Heart right ventricle (tissue), 16 donors: ENCODE results near the gene GRAMD2B. TPM values are rescaled to one million over a fixed set of nuclear protein-coding genes. Genes with fewer than 3 reads are reported as not detected.
"Not testable (repeated sequence)": the region's sequence is repeated elsewhere in the genome, so short reads cannot be mapped to it uniquely, and the experiment has no call there.

Source experiments
- ATAC-seq, 8 donors: fragments of 200-7000 bp; cut with Tn5 transposase; one replicate each; pipeline ENCODE4 v1.9.1; 2020; ENCODE audit warnings: mild to moderate bottlenecking in 8 of 8, moderate library complexity in 8 of 8, moderate number of reproducible peaks in 1 of 8
- DNase-seq, 2 donors: peaks; one replicate each; pipeline ENCODE4 v3.0.0-alpha.2; 2020
- H3K27ac ChIP-seq, 10 donors: fragments of 200-600 bp; sonication (generic) in 2 of 10; one replicate each; pipeline versions ENCODE4 v1.5.0 to v1.8.0; 2020 to 2022; ENCODE audit warnings: mild to moderate bottlenecking in 3 of 10
- H3K27me3 ChIP-seq, 7 donors: fragments of 200-600 bp; one replicate each; pipeline ENCODE4 v1.8.0; 2021 to 2022; ENCODE audit warnings: mild to moderate bottlenecking in 2 of 7
- H3K36me3 ChIP-seq, 9 donors: fragments of 200-600 bp; sonication (generic) in 1 of 9; one replicate each; pipeline versions ENCODE4 v1.5.0 to v1.8.0; 2020 to 2022; ENCODE audit warnings: mild to moderate bottlenecking in 2 of 9
- H3K4me1 ChIP-seq, 9 donors: fragments of 200-600 bp; sonication (generic) in 1 of 9; one replicate each; pipeline versions ENCODE4 v1.5.0 to v1.8.0; 2020 to 2022; ENCODE audit warnings: mild to moderate bottlenecking in 4 of 9
- H3K4me3 ChIP-seq, 10 donors: fragments of 200-600 bp; sonication (generic) in 2 of 10; one replicate each; pipeline versions ENCODE4 v1.5.0 to v1.8.0; 2020 to 2022; ENCODE audit warnings: mild to moderate bottlenecking in 7 of 10, moderate library complexity in 2 of 10
- H3K9me3 ChIP-seq, 11 donors: fragments of 200-600 bp in 10 of 11; sonication (generic) in 2 of 11; one replicate each; pipeline versions ENCODE4 v1.5.0 to v1.8.0; 2013 to 2022; ENCODE audit warnings: mild to moderate bottlenecking in 2 of 11, control low read depth in 1 of 11, moderate library complexity in 1 of 11
- WGBS, 2 donors: extraction: QIAGEN DNeasy Blood & Tissue Kit; methylation state at CpG; one replicate each; pipeline ENCODE4 v1.1.7; 2013; ENCODE audit warnings: inconsistent platforms in 1 of 2; 5-methylcytosine and 5-hydroxymethylcytosine counted together
- intact Hi-C, 10 donors: fragments of 100-400 bp; cut with DNase I; formaldehyde crosslinking; loops; one replicate each; pipeline versions ENCODE4 v1.11.1 to v1.14.2; 2022
- polyA plus RNA-seq, 2 donors: library from polyadenylated mRNA; stranded (reverse); fragments of 200-250 nt; gene quantifications; one replicate each; pipeline ENCODE4 v1.2.3, GENCODE V29; 2013
- total RNA-seq, 10 donors: library from RNA; stranded (reverse); fragmentation: NEBNext Ultra II Directional in 3 of 10; extraction: Animal tissue kit (Norgen Biotek cat#: 25700) in 3 of 10; gene quantifications; one replicate each; pipeline versions ENCODE4 v1.2.1 to v1.2.4, GENCODE V29; 2021 to 2023
- TF ChIP-seq, protein P1 (sequence below), 9 donors: fragments of 200-600 bp; sonication (generic) in 2 of 9; IDR thresholded peaks; one replicate each; pipeline versions ENCODE4 v1.5.0 to v1.8.0; 2021 to 2022; ENCODE audit warnings: antibody characterized with exemption in 9 of 9, mild to moderate bottlenecking in 5 of 9, moderate library complexity in 1 of 9
- donor health status: Arrhythmogenic right ventricular cardiomyopathy.
- donor health status: ischemic (EF 13 %, LVEDD 7.1; RV severe dilation, severe dysfunction).
- donor health status: healthy with polysubstance abuse.
- donor health status: DM: no; HTN: yes; CAD: no.
- donor health status: DM: no; HTN: no; CAD: no.
- donor health status: ischemic (EF 25% LVEDD 6.9; RV normal size, moderate dysfunction).
- donor health status: ischemic (EF 25% LVEDD 5.7; RV mildly dilated, moderate dysfunction).
- donor health status: healthy.
- donor health status: DM: yes; HTN: yes; CAD: no.
- donor health status: Ischemic cardiomyopathy.
- donor health status: ischemic (EF 35%, LVEDD 5.7; RV mildly dilated, moderate dysfunction).
- donor health status: nonischemic (EF 11% LVEDD 7.7; RV severe dilation, severe dysfunction).
- donor health status: DM: yes; HTN: yes; CAD: no.
- donor health status: PGD.
- donor health status: ischemic (EF 29% LVEDD 5.4; RV normal size, mild dysfunction).
- donor health status: nonischemic (EF 23%, LVEDD 6.1; RV moderate dilation, normal function).

Gene GRAMD2B
- total and polyA plus RNA-seq, 12 donors: 10.7 to 47.3 (median 33.7) TPM

GRCh38 chr5:126464016-126464415 lies 40.8 kb downstream of the GRAMD2B start:
- intact Hi-C loops: no loop called here
- Histone ChIP-seq H3K27ac (no peak overlapping the region), H3K9me3 (no peaks in the 10 kb centered on the region), H3K36me3 (peaks cover 0 to 45% (median 9%) of the 10 kb centered on the region in 9 donors), H3K27me3 (no peaks in the 10 kb centered on the region), H3K4me1 (peaks cover 0 to 29% (median 10%) of the 10 kb centered on the region in 9 donors), H3K4me3 (no peak overlapping the region)
- DNase-seq (no peak), ATAC-seq (no peak)
- TF ChIP-seq, protein P1, sequence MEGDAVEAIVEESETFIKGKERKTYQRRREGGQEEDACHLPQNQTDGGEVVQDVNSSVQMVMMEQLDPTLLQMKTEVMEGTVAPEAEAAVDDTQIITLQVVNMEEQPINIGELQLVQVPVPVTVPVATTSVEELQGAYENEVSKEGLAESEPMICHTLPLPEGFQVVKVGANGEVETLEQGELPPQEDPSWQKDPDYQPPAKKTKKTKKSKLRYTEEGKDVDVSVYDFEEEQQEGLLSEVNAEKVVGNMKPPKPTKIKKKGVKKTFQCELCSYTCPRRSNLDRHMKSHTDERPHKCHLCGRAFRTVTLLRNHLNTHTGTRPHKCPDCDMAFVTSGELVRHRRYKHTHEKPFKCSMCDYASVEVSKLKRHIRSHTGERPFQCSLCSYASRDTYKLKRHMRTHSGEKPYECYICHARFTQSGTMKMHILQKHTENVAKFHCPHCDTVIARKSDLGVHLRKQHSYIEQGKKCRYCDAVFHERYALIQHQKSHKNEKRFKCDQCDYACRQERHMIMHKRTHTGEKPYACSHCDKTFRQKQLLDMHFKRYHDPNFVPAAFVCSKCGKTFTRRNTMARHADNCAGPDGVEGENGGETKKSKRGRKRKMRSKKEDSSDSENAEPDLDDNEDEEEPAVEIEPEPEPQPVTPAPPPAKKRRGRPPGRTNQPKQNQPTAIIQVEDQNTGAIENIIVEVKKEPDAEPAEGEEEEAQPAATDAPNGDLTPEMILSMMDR (IDR thresholded peaks at IDR 0.05): no peak
- 96 to 98% methylated on average over 2 of the region's 2 CpGs for WGBS, 2 donors

DNA sequence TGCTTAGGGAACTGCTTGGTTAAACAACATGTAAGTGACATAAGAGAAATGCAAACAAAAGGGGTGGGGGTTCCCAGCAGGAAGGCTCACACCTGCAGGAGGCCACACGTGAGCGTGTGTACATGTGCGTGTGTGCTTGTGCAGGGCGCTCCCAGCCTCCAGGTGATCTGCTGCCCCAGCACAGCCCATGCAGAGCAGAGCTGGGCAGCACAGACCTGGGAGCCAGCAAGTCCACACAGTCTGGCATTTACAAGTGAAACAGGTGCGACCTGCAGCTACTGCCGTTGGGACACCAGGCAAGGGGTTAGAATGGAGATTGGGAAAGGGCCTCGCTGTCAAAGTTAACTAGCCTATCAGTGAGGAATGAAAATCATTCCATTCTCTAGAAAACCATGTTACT lies 41.8 kb downstream of the GRAMD2B start:
- H3K27ac ChIP-seq: no peak overlapping the region
- no peaks in the 10 kb centered on the region for H3K9me3 ChIP-seq
- peak in 1 of 8 donors; percentile 41 for ATAC-seq
- H3K4me1 ChIP-seq: peaks cover 0 to 29% (median 10%) of the 10 kb centered on the region in 9 donors
- no peak overlapping the region for H3K4me3 ChIP-seq
- TF ChIP-seq, protein P1 (IDR thresholded peaks at IDR 0.05): no peak
- H3K27me3 ChIP-seq: no peaks in the 10 kb centered on the region
- no peak for DNase-seq
- WGBS, 2 donors: 92% methylated on average over 7 of the region's 7 CpGs
- peaks cover 0 to 53% (median 9%) of the 10 kb centered on the region in 9 donors for H3K36me3 ChIP-seq
- intact Hi-C loops: no loop called here

- DNase-seq (no peak), ATAC-seq (peak in 1 of 8 donors; percentile 27)
- H3K4me3 ChIP-seq: no peak overlapping the region
- H3K27ac ChIP-seq: peak overlapping the region in 7 of 10 donors; percentile 6 to 54 (median 40)
- WGBS, 2 donors: 79 to 80% methylated on average over 3 of the region's 3 CpGs
- H3K9me3 ChIP-seq: no peaks in the 10 kb centered on the region
- TF ChIP-seq, protein P1 (IDR thresholded peaks at IDR 0.05): no peak
- H3K36me3 ChIP-seq: peaks cover 0 to 85% (median 24%) of the 10 kb centered on the region in 9 donors
- peaks cover 0 to 13% (median 6%) of the 10 kb centered on the region in 9 donors for H3K4me1 ChIP-seq
- H3K27me3 ChIP-seq: no peaks in the 10 kb centered on the region
- intact Hi-C loops: no loop called here
Observed at GRCh38 chr5:126468091-126468490, 44.9 kb downstream of the GRAMD2B start.

DNA sequence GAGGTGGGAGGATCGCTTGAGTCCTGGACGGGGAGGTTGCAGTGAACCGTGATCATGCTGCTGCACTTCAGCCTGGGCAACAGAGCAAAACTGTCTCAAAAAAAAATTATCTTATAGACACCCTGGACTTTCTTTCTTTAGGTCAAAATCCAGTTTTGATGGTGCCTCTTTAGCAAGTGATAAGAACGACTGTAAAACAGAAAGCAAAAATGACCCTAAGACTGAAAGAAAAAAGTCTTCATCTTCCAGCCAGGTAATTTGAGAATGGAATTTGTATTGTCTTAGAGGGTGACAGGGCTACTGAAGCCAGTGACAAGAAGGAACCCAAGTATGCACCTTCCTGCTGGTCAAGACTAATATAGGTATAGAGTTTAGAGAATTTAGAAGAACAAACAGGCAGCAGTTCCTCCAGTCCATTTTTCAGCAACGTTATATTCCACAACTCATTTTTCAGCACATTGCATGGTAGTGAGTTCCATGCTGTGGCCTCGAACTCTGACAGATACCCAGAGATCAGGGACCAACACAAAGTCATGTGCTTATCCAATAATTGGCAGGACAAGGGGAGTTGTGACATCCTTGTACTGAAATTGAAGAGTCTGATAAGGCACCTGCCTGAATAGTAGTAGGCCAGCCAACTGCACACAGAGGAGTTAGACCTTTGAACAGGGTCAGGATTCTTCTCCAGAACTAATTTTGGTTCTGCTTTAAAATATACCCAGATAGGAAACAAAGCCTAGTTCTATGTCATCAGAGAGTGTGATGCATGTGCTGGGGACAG lies 46.5 kb downstream of the GRAMD2B start:
- Histone ChIP-seq H3K9me3 (no peaks in the 10 kb centered on the region), H3K4me1 (peaks cover 0 to 13% (median 6%) of the 10 kb centered on the region in 9 donors), H3K27ac (peak overlapping the region in 2 of 10 donors; percentile 5 to 23), H3K27me3 (no peaks in the 10 kb centered on the region), H3K36me3 (peaks cover 0 to 99% (median 37%) of the 10 kb centered on the region in 9 donors), H3K4me3 (no peak overlapping the region)
- TF ChIP-seq, protein P1 (IDR thresholded peaks at IDR 0.05): no peak
- 83 to 86% methylated on average over 6 of the region's 6 CpGs for WGBS, 2 donors
- DNase-seq (no peak), ATAC-seq (peak in 5 of 8 donors; percentile 56 to 88 (median 85))
- intact Hi-C loops: no loop called here

DNA sequence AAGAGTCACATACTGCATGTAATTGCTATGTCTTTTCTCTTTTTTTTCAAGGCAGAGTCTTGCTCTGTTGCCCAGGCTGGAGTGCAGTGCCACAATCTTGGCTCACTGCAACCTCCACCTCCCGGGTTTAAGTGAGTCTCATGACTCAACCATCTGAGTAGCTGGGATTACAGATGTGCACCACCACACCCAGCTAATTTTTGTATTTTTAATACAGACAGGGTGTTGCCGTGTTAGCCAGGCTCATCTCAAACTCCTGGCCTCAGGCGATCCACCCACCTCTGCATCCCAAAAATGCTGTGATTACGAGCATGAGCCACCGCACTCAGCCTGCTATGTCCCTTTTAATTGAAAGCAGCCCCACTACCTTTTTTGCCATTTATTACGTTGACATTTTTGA lies 47.3 kb downstream of the GRAMD2B start:
- H3K27me3 ChIP-seq, DNase-seq, intact Hi-C loops, H3K9me3 ChIP-seq, ATAC-seq, H3K4me3 ChIP-seq: not testable (repeated sequence)
- peaks cover 0 to 99% (median 45%) of the 10 kb centered on the region in 9 donors for H3K36me3 ChIP-seq
- H3K27ac ChIP-seq: peak overlapping the region in 1 of 10 donors; percentile 5
- H3K4me1 ChIP-seq: peaks cover 0 to 13% (median 6%) of the 10 kb centered on the region in 9 donors
- WGBS, 2 donors: 91 to 92% methylated on average over 6 of the region's 6 CpGs
